Pons (tissue), 1 donor: ENCODE results near the gene ATF7.
"Not testable (repeated sequence)": the region's sequence is repeated elsewhere in the genome, so short reads cannot be mapped to it uniquely, and the experiment has no call there.

Source experiments
- DNase-seq: peaks from one replicate; pipeline ENCODE4 v3.0.0-alpha.2; 2016; ENCODE audit warnings: low spot score

The ATF7 gene

GRCh38 chr12:53627919-53628318, 1.7 kb upstream of the ATF7 start:
- no peak for DNase-seq

- DNase-seq = no peak
Measured at GRCh38 chr12:53626702-53627169, 554 bp upstream of the ATF7 start.

GRCh38 chr12:53625373-53625945, 723 bp downstream of the ATF7 start:
- no peak for DNase-seq

GRCh38 chr12:53624956-53625355, 1.2 kb downstream of the ATF7 start:
- peak; percentile 55 for DNase-seq

GRCh38 chr12:53624458-53624857, 1.7 kb downstream of the ATF7 start:
- DNase-seq = peak; percentile 48

- DNase-seq = peak; percentile 81
Measured at GRCh38 chr12:53623548-53624385, 2.4 kb downstream of the ATF7 start.

GRCh38 chr12:53622724-53623123, 3.5 kb downstream of the ATF7 start:
- no peak for DNase-seq

GRCh38 chr12:53618275-53618674, 7.9 kb downstream of the ATF7 start:
- DNase-seq = no peak

- no peak for DNase-seq
Measured at GRCh38 chr12:53617700-53618099, 8.5 kb downstream of the ATF7 start.

GRCh38 chr12:53616950-53617349, 9.2 kb downstream of the ATF7 start:
- DNase-seq = no peak

GRCh38 chr12:53613821-53614220, 12.4 kb downstream of the ATF7 start:
- no peak for DNase-seq

GRCh38 chr12:53612978-53613377, 13.2 kb downstream of the ATF7 start:
- DNase-seq = no peak

- no peak for DNase-seq
Measured at GRCh38 chr12:53611304-53611703, 14.9 kb downstream of the ATF7 start.

GRCh38 chr12:53606688-53607087, 19.5 kb downstream of the ATF7 start:
- DNase-seq = not testable (repeated sequence)

GRCh38 chr12:53604581-53604980, 21.6 kb downstream of the ATF7 start:
- DNase-seq = no peak

GRCh38 chr12:53603804-53604203, 22.4 kb downstream of the ATF7 start:
- DNase-seq = peak; percentile 93

GRCh38 chr12:53603196-53603595, 23.0 kb downstream of the ATF7 start:
- DNase-seq = no peak

GRCh38 chr12:53602176-53602864, 23.9 kb downstream of the ATF7 start:
- peak; percentile 71 for DNase-seq

GRCh38 chr12:53601296-53601847, 24.8 kb downstream of the ATF7 start:
- DNase-seq = no peak

- no peak for DNase-seq
Measured at GRCh38 chr12:53600490-53601295, 25.5 kb downstream of the ATF7 start.

- no peak for DNase-seq
Measured at GRCh38 chr12:53599579-53599978, 26.6 kb downstream of the ATF7 start.

- DNase-seq = not testable (repeated sequence)
Measured at GRCh38 chr12:53598971-53599370, 27.2 kb downstream of the ATF7 start.
